ENCODE measurements around the gene ATP8B1. TPM values are rescaled to one million over a fixed set of nuclear protein-coding genes. Genes with fewer than 3 reads are reported as not detected.
"Not testable (repeated sequence)": the region's sequence is repeated elsewhere in the genome, so short reads cannot be mapped to it uniquely, and the experiment has no call there.

The ATP8B1 gene
- polyA plus RNA-seq (2013) = 2.3 and 2.5 TPM in 2 replicates

DNA sequence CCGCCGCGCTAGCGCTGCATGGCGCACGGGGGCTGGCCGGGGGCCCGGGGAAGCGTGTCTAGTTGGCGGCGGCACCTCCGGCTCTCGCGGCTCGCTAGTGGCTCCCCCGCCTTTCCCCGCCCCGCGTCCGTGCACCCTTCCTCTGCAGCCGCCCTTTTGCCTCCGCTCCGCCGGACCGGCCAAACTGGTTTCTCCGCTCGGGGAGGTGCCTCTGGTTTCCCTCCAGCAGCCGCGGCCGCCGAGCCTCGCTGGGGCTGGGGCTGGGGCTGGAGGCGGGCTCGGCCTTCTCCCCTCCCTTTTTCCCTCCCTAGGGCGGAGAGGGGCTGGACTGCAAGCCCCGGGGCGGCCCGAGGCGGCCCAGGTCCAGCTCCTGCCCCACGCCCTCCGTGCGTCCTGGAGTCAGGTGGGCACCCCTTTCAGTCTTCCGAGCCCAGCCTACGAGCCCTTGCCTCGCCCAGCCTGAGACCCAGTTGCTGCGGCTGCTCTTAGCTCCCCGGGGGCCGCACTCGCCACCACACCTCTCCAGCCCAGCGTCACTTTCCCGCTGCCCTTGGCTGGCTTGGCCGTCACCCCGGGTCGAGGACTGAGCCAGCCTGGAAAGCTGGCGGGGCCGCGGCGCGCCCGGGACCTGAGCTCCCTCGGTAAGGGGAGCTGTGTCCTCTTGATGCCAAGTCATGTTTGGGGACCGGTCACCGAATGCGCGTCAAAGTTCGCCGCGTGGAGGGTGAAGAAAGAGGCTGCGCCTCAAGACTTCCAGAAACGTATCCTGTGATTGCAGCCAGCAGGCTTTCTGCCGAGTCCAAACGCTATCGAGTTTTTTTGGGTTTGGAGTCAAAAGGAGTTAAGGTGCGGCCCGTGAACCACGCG lies at the start of gene ATP8B1:
TSS of gene ATP8B1 (minus strand) at position 213 of the 867 bp plus-strand sequence. CDS start 71,508 bp downstream, outside the sequence.
- Histone ChIP-seq H2AFZ (ENCODE audit: insufficient read depth, low read length, poor library complexity) (peak within 1 kb of the TSS; percentile 38), H3K9me3 (ENCODE audit: insufficient read depth, low read depth, low read length) (no peaks in the 10 kb centered on the region), H2BK120ac (ENCODE audit: insufficient read depth, low read length, poor library complexity) (peak within 1 kb of the TSS; percentile 84), H3K23ac (ENCODE audit: low read length) (no peak within 1 kb of the TSS), H3K9ac (ENCODE audit: low read length) (peak within 1 kb of the TSS; percentile 19), H3K27me3 (ENCODE audit: insufficient read depth, low read length) (peaks cover 19% of the 10 kb centered on the region), H3K4me1 (ENCODE audit: control insufficient read depth in 1 of 2, insufficient read depth in 2 of 2, low read length in 2 of 2) (peaks cover 17 to 20% of the 10 kb centered on the region in 2 experiments), H3K4ac (ENCODE audit: low read depth, low read length) (peak within 1 kb of the TSS; percentile 28), H2BK12ac (ENCODE audit: low read length) (peak within 1 kb of the TSS; percentile 64), H3K18ac (ENCODE audit: low read length) (peak within 1 kb of the TSS; percentile 78), H4K12ac (ENCODE audit: low read depth, low read length) (peak within 1 kb of the TSS; percentile 31), H3K27ac (ENCODE audit: low read depth, low read length) (no peak within 1 kb of the TSS), H4K91ac (ENCODE audit: low read depth, low read length) (peak within 1 kb of the TSS; percentile 88), H3K4me2 (ENCODE audit: low read length) (peak within 1 kb of the TSS; percentile 82), H3K14ac (ENCODE audit: low read length) (peak within 1 kb of the TSS; percentile 62), H3K79me2 (ENCODE audit: control insufficient read depth, insufficient read depth, low read length, poor library complexity) (peaks cover 3% of the 10 kb centered on the region), H3K4me3 (ENCODE audit: low read depth, low read length) (peak within 1 kb of the TSS; percentile 78), H3K36me3 (ENCODE audit: control insufficient read depth in 1 of 2, insufficient read depth in 2 of 2, low read length in 2 of 2) (no peaks in the 10 kb centered on the region), H2AK5ac (ENCODE audit: low read length) (peak within 1 kb of the TSS; percentile 55), H3K79me1 (ENCODE audit: low read length) (peaks cover 14% of the 10 kb centered on the region), H2BK5ac (ENCODE audit: low read depth, low read length, poor library complexity) (peak within 1 kb of the TSS; percentile 51), H4K8ac (ENCODE audit: low read depth, low read length) (peak within 1 kb of the TSS; percentile 76)
- WGBS (ENCODE audit: extremely low coverage, insufficient coverage, insufficient read length) = no CpG with 5 or more reads among the region's 77 CpGs
- peak; percentile 93 to 97 for DNase-seq

DNA sequence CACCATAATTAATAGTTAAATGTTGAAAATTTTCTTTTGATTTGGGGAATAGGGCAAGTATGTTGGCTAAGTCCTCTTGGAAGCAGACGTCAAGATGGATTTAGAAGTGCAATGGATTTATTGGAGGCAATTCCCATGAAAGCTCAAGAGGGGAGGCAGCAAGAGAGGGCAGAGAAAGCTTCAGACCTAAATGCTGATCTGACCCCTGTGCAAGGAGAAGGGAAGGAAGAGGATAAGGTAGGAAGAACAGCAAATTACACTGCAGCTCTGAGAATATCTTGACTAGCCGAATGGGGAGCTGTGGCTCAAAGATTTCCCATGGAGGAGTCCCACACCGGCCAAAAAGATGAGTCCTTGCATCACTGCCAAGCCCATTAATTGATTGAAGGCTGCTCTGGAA lies 46.9 kb upstream of the ATP8B1 start:
- Histone ChIP-seq H3K36me3 (ENCODE audit: control insufficient read depth in 1 of 2, insufficient read depth in 2 of 2, low read length in 2 of 2) (no peaks in the 10 kb centered on the region), H3K23ac (ENCODE audit: low read length) (no peak overlapping the region), H2BK120ac (ENCODE audit: insufficient read depth, low read length, poor library complexity) (no peak overlapping the region), H2AFZ (ENCODE audit: insufficient read depth, low read length, poor library complexity) (no peak overlapping the region), H3K4me1 (ENCODE audit: control insufficient read depth in 1 of 2, insufficient read depth in 2 of 2, low read length in 2 of 2) (no peaks in the 10 kb centered on the region), H2BK12ac (ENCODE audit: low read length) (no peak overlapping the region), H3K9me3 (ENCODE audit: insufficient read depth, low read depth, low read length) (no peaks in the 10 kb centered on the region), H3K27ac (ENCODE audit: low read depth, low read length) (no peak overlapping the region), H3K14ac (ENCODE audit: low read length) (no peak overlapping the region), H3K4me2 (ENCODE audit: low read length) (no peak overlapping the region), H4K91ac (ENCODE audit: low read depth, low read length) (no peak overlapping the region), H3K79me1 (ENCODE audit: low read length) (no peaks in the 10 kb centered on the region), H2AK5ac (ENCODE audit: low read length) (no peak overlapping the region), H3K18ac (ENCODE audit: low read length) (no peak overlapping the region), H2BK5ac (ENCODE audit: low read depth, low read length, poor library complexity) (no peak overlapping the region), H4K12ac (ENCODE audit: low read depth, low read length) (no peak overlapping the region), H3K4me3 (ENCODE audit: low read depth, low read length) (no peak overlapping the region), H3K79me2 (ENCODE audit: control insufficient read depth, insufficient read depth, low read length, poor library complexity) (no peaks in the 10 kb centered on the region), H4K8ac (ENCODE audit: low read depth, low read length) (no peak overlapping the region), H3K9ac (ENCODE audit: low read length) (no peak overlapping the region), H3K4ac (ENCODE audit: low read depth, low read length) (no peak overlapping the region), H3K27me3 (ENCODE audit: insufficient read depth, low read length) (no peaks in the 10 kb centered on the region)
- no CpG with 5 or more reads among the region's 3 CpGs for WGBS (ENCODE audit: extremely low coverage, insufficient coverage, insufficient read length)
- no peak for DNase-seq

GRCh38 chr18:57848374-57848773 lies 45.3 kb upstream of the ATP8B1 start:
- not testable (repeated sequence) for H2AK5ac ChIP-seq (ENCODE audit: low read length); H2BK12ac ChIP-seq (ENCODE audit: low read length); H4K8ac ChIP-seq (ENCODE audit: low read depth, low read length); H3K27ac ChIP-seq (ENCODE audit: low read depth, low read length); H2AFZ ChIP-seq (ENCODE audit: insufficient read depth, low read length, poor library complexity); H3K14ac ChIP-seq (ENCODE audit: low read length); H3K4me3 ChIP-seq (ENCODE audit: low read depth, low read length); H3K23ac ChIP-seq (ENCODE audit: low read length); H4K12ac ChIP-seq (ENCODE audit: low read depth, low read length); H3K79me2 ChIP-seq (ENCODE audit: control insufficient read depth, insufficient read depth, low read length, poor library complexity); H2BK5ac ChIP-seq (ENCODE audit: low read depth, low read length, poor library complexity); H3K4me1 ChIP-seq (ENCODE audit: control insufficient read depth in 1 of 2, insufficient read depth in 2 of 2, low read length in 2 of 2); H3K27me3 ChIP-seq (ENCODE audit: insufficient read depth, low read length); H3K4ac ChIP-seq (ENCODE audit: low read depth, low read length); H3K79me1 ChIP-seq (ENCODE audit: low read length); H3K9ac ChIP-seq (ENCODE audit: low read length); H2BK120ac ChIP-seq (ENCODE audit: insufficient read depth, low read length, poor library complexity); H3K36me3 ChIP-seq (ENCODE audit: control insufficient read depth in 1 of 2, insufficient read depth in 2 of 2, low read length in 2 of 2); H3K9me3 ChIP-seq (ENCODE audit: insufficient read depth, low read depth, low read length); H3K18ac ChIP-seq (ENCODE audit: low read length); H3K4me2 ChIP-seq (ENCODE audit: low read length); H4K91ac ChIP-seq (ENCODE audit: low read depth, low read length)
- WGBS (ENCODE audit: extremely low coverage, insufficient coverage, insufficient read length) = no CpG with 5 or more reads among the region's 1 CpG
- peak in 1 of 2 donors; percentile 58 for DNase-seq

GRCh38 chr18:57847431-57847830 lies 44.3 kb upstream of the ATP8B1 start:
- H2BK12ac ChIP-seq (ENCODE audit: low read length); H4K12ac ChIP-seq (ENCODE audit: low read depth, low read length); H3K4me3 ChIP-seq (ENCODE audit: low read depth, low read length); H3K79me2 ChIP-seq (ENCODE audit: control insufficient read depth, insufficient read depth, low read length, poor library complexity); H2AK5ac ChIP-seq (ENCODE audit: low read length); H3K23ac ChIP-seq (ENCODE audit: low read length); H3K79me1 ChIP-seq (ENCODE audit: low read length); H3K18ac ChIP-seq (ENCODE audit: low read length); H3K4me2 ChIP-seq (ENCODE audit: low read length); H4K8ac ChIP-seq (ENCODE audit: low read depth, low read length); H3K27ac ChIP-seq (ENCODE audit: low read depth, low read length); H4K91ac ChIP-seq (ENCODE audit: low read depth, low read length); H3K9ac ChIP-seq (ENCODE audit: low read length); H3K9me3 ChIP-seq (ENCODE audit: insufficient read depth, low read depth, low read length); H3K4ac ChIP-seq (ENCODE audit: low read depth, low read length); H3K36me3 ChIP-seq (ENCODE audit: control insufficient read depth in 1 of 2, insufficient read depth in 2 of 2, low read length in 2 of 2); H3K4me1 ChIP-seq (ENCODE audit: control insufficient read depth in 1 of 2, insufficient read depth in 2 of 2, low read length in 2 of 2); H3K14ac ChIP-seq (ENCODE audit: low read length); H3K27me3 ChIP-seq (ENCODE audit: insufficient read depth, low read length); DNase-seq; H2BK120ac ChIP-seq (ENCODE audit: insufficient read depth, low read length, poor library complexity); H2AFZ ChIP-seq (ENCODE audit: insufficient read depth, low read length, poor library complexity); H2BK5ac ChIP-seq (ENCODE audit: low read depth, low read length, poor library complexity): not testable (repeated sequence)
- no CpG with 5 or more reads among the region's 2 CpGs for WGBS (ENCODE audit: extremely low coverage, insufficient coverage, insufficient read length)
